Measurements from ENCODE around the gene BRD1. TPM values are rescaled to one million over a fixed set of nuclear protein-coding genes. Genes with fewer than 3 reads are reported as not detected.

The BRD1 gene
- total and polyA plus RNA-seq, 8 donors = 27.4 to 50.3 (median 37.9) TPM

- no peak for ATAC-seq
- intact Hi-C loops (cut with DNase I) = loop anchor here in 1 of 2 donors (10.0 kb wide), 1 partner anchor 141 kb away; the partner anchor contains the start of genes ALG12 and CRELD2
- H3K27ac ChIP-seq = no peak overlapping the region
- DNase-seq = peak in 1 of 4 donors; percentile 63
- H3K36me3 ChIP-seq = peaks cover 0 to 75% of the 10 kb centered on the region in 2 donors
- H3K4me3 ChIP-seq = no peak overlapping the region
- H3K27me3 ChIP-seq = no peaks in the 10 kb centered on the region
- H3K4me1 ChIP-seq = no peaks in the 10 kb centered on the region
- TF ChIP-seq CTCF (IDR thresholded peaks at IDR 0.05) = no peak
- no peaks in the 10 kb centered on the region for H3K9me3 ChIP-seq
Measured at GRCh38 chr22:49773531-49773930, 54.1 kb downstream of the BRD1 start.

GRCh38 chr22:49772692-49773091 is 55.0 kb downstream of the BRD1 start:
- no peaks in the 10 kb centered on the region for H3K4me1 ChIP-seq
- peaks cover 0 to 67% of the 10 kb centered on the region in 2 donors for H3K36me3 ChIP-seq
- H3K4me3 ChIP-seq = no peak overlapping the region
- DNase-seq (peak in 1 of 4 donors; percentile 58), ATAC-seq (no peak)
- intact Hi-C loops (cut with DNase I) = loop anchor here in 1 of 2 donors (10.0 kb wide), 1 partner anchor 142 kb away; the partner anchor contains the start of genes ALG12 and CRELD2
- no peak overlapping the region for H3K27ac ChIP-seq
- H3K27me3 ChIP-seq = no peaks in the 10 kb centered on the region
- TF ChIP-seq CTCF (IDR thresholded peaks at IDR 0.05) = no peak
- no peaks in the 10 kb centered on the region for H3K9me3 ChIP-seq

- Histone ChIP-seq H3K4me1 (no peaks in the 10 kb centered on the region), H3K4me3 (no peak overlapping the region), H3K9me3 (peaks cover 0 to 8% of the 10 kb centered on the region in 2 donors), H3K36me3 (peaks cover 0 to 55% of the 10 kb centered on the region in 2 donors), H3K27ac (no peak overlapping the region), H3K27me3 (no peaks in the 10 kb centered on the region)
- no peak for ATAC-seq
- TF ChIP-seq CTCF (IDR thresholded peaks at IDR 0.05) = no peak
- intact Hi-C loops (cut with DNase I) = loop anchor here in 1 of 2 donors (10.0 kb wide), 1 partner anchor 143 kb away; the partner anchor contains the start of genes ALG12 and CRELD2
- DNase-seq = peak in 2 of 4 donors; percentile 27 to 71
Measured at GRCh38 chr22:49771266-49772065, 56.2 kb downstream of the BRD1 start.

- no peaks in the 10 kb centered on the region for H3K27me3 ChIP-seq
- ATAC-seq = no peak
- no peak overlapping the region for H3K27ac ChIP-seq
- no peaks in the 10 kb centered on the region for H3K4me1 ChIP-seq
- H3K9me3 ChIP-seq = peaks cover 0 to 13% of the 10 kb centered on the region in 2 donors
- no peak for TF ChIP-seq CTCF (IDR thresholded peaks at IDR 0.05)
- peaks cover 0 to 47% of the 10 kb centered on the region in 2 donors for H3K36me3 ChIP-seq
- intact Hi-C loops (cut with DNase I) = loop anchor here in 1 of 2 donors (10.0 kb wide), 1 partner anchor 144 kb away; the partner anchor contains the start of genes ALG12 and CRELD2
- H3K4me3 ChIP-seq = no peak overlapping the region
- DNase-seq = peak in 2 of 4 donors; percentile 27 to 78
Measured at GRCh38 chr22:49770547-49771265, 57.0 kb downstream of the BRD1 start.
